Erythroblast (primary cell): ENCODE results near the gene FAM240A.
"Not testable (repeated sequence)": the region's sequence is repeated elsewhere in the genome, so short reads cannot be mapped to it uniquely, and the experiment has no call there.

Experiments used
- DNase-seq, 2 experiments: peaks; one replicate each; lab custom pipeline; 2025; lab: John Stamatoyannopoulos, UW
- GATA1 ChIP-seq: IDR thresholded peaks from 2 replicates; pipeline ENCODE4 v1.6.1; 2011; ENCODE audit warnings: low read depth, mild to moderate bottlenecking, control low read depth, low read length, moderate library complexity
- POLR2A ChIP-seq: IDR thresholded peaks from 2 replicates; pipeline ENCODE4 v1.6.1; 2011; ENCODE audit warnings: mild to moderate bottlenecking, low read length

Gene FAM240A

DNA sequence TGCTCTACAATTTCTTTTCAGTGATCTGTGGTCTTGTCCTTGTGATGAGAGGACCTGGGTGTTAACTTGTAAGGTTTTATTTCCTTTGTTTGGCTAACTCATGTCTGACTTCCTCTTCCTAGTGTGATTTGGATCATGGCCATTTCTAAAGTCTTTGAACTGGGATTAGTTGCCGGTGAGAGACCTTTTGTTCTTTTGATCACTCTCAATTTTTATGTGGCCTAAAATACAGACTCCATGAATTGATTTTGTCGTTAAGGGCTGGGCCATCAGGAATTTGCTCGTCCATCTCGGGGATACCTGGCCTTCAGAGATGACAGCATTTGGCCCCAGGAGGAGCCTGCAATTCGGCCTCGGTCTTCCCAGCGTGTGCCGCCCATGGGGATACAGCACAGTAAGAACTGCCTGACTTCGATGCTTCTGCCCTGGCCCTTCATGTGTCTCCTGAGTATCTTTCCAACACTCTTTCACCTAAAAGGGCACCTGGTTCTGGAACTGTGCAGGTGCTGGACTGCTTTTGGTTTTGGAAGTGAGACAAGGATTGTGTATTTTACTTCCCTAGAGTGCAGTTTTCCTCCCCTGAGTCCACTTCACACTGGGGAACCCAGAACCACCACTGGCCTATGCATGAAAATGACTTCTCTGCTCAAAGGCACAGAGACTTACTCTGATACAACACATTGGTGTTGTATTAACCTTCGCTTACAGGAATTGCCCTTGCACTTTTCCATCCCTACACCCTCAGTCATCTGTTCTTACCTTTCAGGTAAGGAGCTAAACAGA, 33.2 kb upstream of the FAM240A start:
- DNase-seq = no peak
- TF ChIP-seq POLR2A (no peak), GATA1 (no peak)

DNA sequence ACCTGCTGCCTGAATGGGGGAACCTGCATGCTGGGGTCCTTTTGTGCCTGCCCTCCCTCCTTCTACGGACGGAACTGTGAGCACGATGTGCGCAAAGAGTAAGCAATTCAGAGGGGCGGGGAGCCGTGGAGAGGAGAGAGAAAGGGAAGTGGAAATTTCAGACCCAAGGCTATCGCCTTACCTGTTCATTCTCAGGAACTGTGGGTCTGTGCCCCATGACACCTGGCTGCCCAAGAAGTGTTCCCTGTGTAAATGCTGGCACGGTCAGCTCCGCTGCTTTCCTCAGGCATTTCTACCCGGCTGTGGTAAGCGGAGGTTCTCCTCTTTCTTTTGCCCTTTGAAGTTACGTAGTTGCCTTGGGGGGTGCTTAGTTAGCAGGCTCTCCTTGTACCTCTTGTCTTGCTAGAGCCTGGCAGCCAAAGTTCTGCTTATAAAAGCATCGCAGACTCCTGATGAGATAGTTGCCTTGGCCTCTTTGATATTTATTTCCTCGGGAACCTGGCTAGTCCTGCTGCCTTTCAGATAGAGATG, 32.5 kb upstream of the FAM240A start:
- DNase-seq = no peak
- TF ChIP-seq POLR2A (no peak), GATA1 (no peak)

DNA sequence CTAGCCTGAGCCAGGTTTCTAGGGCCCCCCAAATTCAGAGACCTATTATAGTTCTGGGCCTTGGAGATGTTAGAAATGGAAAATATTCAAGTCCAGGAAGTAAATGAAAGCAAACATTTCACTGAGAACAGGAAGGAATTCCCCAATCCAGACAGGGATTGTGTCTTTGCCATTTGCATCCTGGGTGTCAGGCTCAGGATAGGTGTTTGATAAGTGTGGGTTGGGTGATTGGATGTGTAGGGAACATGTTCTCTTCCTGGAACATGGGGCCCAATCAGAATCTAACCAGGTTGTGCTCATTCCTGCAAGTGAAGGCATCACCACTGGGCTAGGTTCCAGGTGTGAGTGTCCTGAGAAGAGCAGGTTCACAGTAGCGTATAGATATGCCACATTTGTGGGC, 31.6 kb upstream of the FAM240A start:
- no peak for TF ChIP-seq POLR2A
- no peak for TF ChIP-seq GATA1
- no peak for DNase-seq

DNA sequence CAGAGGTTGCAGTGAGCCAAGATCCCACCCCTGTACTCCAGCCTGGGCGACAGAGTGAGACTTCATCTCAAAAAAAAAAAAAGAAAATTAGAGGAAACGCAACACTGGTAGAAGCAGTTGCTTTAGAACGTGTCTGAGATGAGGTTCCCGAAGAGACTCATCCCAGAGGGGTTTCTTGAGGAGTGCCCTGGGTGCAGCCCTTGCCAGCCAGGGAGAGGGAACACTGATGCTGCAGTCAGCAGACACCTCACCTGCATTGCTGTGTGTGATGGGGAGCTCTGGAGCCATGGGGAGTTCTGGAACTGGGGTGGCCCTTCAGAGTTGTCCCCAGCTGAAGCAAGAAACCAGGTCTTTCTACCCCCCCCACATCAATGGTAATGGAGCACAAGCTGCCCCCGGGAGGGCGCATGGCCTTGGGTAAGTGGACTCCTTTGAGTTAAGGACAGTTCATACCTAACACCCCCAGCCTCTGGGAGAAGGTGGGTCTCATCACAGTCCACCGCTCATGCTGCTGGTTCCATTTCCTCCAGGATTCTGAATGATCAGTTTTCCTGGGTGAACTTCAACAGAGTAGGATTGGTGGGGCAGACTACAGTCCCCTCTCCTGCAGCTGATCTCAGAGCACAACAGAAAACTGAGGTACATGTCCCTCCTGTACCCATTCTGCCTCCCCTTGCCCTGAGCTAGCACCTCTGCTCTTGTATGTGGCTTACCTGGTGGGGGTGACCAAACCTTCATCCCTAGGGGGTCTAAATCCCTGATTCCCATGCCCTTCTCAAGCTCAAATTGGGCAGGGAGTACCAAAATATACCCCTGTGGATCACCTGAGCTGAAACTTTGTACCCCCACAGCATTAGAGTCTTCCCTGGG, 27.5 kb upstream of the FAM240A start:
- no peak for DNase-seq
- TF ChIP-seq GATA1 (no peak), POLR2A (no peak)

DNA sequence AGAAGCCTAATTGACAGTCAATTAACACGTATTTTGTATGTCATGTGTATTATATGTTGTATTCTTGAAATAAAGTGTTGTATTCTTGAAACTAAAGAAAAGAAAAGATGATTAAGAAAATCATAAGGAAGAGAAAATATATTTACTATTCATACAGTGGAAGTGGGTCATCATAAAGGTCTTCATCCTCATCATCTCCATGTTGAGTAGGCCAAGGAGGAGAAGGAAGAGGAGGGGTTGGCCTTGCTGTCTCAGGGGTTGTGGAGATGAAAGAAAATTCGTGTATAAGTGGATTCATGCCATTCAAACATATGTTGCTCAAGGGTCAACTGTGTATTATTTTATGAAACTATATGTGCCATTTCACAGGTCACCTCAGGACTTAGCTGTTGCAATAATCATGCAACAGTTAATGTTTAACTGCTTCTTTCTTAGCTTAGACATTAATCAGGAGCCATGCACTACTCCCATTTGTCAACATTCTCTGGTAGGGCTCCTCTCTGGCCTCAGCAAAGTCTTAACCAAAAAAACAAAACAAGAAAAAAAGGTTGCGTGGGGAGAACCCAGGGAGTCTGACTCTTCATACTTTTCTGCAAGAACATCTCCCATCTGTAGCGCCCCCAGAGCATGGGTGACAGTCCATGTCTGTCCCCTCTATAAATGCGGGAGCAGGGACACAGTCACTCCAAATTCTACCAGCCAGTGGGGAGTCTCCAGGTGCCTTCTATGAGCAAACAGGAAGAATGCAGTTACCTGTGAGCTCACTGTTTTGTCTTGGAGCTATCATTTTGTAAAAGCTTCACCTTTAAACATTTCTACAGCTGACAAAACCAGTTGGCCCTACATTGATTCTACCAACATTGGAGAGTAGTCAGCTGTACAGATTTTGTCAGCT, 26.3 kb upstream of the FAM240A start:
- DNase-seq = peak in 1 of 2 experiments; percentile 33
- TF ChIP-seq GATA1 (no peak), POLR2A (no peak)

DNA sequence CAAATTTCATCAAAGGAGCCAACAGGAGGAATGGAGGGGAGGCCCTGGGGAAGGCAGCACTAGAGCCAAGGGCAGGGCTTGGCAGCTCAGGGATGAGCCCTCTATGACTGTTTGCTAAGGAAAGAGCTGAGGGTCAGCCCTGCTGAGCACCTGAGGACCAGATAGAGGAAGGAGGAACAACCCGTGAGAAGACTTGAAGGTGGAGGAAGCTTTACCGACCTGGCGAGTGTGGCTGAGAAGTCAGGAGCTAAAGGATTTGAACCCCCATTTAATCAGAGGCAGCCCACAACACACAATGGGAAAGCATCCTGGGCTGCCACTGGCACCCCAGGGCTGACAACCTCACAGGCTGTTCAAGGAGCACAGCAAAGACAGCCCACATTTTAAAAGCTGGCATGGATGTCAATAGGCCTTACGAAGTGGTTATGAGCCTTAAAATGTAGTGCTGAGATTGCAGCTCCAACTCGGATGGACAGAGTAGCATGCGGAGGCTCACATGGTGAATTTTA, 25.5 kb upstream of the FAM240A start:
- no peak for TF ChIP-seq GATA1
- no peak for TF ChIP-seq POLR2A
- no peak for DNase-seq

DNA sequence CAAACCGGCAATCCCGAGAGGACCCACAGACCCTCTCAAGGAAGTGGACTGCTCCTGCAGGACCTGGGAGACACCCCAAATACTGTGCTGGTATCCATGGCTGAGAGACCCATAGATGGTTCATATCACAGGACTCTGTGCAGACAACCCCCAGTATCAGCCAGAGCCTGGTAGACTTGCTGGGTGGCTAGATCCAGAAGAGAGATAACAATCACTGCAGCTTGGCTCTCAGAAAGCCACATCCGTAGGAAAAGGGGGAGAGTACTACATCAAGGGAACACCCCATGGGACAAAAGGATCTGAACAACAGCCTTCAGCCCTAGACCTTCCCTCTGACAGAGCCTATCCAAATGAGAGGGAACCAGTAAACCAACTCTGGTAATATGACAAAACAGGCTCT, 25.1 kb upstream of the FAM240A start:
- DNase-seq = not testable (repeated sequence)

DNA sequence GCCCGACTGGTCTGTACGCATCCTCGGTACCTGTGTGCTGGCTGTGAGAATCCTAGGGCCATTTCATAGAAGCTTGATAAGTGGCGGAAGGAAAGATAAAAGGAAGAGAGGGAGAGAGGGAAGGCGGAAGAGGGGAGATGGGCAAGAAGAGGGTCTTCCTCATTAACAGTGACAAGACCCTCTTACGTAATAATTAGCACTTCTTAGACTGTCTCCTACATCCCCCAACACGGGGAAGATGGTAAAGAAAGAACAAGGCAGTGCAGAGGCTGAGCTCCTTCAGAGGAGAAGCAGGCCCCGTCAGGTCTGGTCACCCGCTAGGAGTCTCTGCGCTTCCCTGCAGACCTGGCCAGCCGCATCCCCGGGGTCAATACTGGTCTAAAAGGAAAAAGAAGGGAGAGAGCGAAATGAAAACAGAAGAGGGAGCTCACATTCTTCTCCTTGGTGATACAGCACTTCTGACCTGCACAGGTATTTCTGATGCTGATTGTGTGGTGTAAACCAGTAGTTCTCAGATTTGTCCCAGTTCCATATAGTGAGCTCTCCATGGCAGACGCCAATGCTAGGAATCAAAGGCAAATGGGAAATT, 19.0 kb upstream of the FAM240A start:
- TF ChIP-seq POLR2A (no peak), GATA1 (no peak)
- no peak for DNase-seq

DNA sequence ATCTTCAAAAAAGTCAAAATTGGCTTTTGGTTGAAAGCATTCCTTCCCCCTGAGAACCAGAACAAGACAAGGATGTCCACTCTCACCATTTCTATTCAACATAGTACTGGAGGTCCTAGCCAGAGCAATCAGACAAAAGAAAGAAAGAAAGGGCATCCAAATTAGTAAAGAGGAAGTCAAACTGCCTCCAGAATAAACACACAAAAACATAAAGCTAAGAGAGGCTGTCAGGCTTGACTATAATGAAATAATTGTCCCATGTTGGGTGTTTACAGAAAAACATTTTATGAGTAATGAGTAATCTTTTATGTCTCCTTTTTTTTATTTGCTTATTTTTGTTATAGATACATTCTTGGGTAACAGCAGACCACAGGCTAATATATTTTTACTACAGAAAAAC, 18.3 kb upstream of the FAM240A start:
- no peak for DNase-seq
- TF ChIP-seq POLR2A (no peak), GATA1 (no peak)

DNA sequence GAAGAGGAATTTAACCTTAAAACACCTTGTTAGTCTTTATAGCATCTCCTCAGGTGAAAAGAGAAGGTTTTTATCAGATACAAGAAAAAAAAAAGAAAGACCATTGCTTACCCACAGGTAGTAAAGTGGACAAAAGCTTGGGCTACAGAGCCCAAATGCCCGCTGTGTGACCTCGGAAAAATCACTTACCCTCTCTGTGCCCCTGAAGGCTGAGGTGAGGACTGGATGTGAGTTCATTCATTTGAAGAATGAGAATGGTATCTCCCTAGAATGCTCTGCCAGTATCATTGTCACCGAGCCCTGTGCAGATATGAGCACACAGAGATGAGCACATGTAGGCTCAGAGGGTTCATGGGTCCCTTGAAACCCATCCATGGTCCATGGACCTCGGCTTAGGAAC, 17.6 kb upstream of the FAM240A start:
- TF ChIP-seq POLR2A = no peak
- no peak for DNase-seq

DNA sequence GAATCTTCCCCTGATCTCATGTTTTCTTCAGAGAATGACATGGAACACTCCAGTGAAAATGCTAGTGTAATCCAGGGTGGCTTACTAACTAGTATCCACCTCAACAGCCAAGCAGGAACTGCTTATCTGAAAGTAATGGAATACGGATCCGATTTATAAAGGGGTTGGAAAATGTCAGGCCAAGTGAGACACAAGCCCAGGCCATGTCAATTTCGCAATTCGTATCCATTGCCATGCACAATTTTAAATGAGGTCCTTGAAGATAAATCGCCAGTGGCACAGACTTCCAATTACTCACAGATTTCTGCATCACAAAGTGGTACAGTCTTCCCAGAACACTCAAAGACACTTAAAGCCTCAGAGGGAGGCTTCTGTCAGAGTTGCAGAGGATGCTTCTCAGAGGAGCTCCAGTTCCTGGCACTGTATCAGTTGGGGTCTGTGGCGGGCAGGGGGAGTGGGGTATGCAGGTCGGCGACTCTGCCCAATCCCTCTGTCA, 16.5 kb upstream of the FAM240A start:
- DNase-seq = no peak
- TF ChIP-seq GATA1 (no peak), POLR2A (no peak)

DNA sequence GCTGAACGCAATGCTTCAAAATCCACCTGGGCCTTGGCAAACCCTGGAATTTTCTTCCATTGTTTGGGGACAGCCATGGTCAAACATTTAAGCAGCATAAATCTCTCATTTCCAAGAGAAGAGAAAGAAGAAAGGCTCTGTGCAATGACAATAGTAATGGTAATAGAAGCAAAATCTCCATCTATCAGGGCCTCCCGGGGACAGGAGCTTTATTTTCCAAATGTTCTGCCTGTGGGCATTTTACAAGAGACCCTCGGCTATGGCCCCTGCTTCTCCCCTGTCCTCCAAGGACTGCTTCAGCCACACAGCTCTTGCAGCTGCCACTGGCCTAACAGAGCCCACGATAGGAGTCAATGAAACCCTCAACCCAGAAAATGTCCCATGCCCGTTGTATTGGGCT, 12.7 kb upstream of the FAM240A start:
- TF ChIP-seq POLR2A (no peak), GATA1 (no peak)
- DNase-seq = no peak
